NK-92 (cell line): ENCODE measurements around the gene CBFA2T3.

ENCODE experiments used
- DNase-seq: peaks from one replicate; lab custom pipeline; 2025; ENCODE audit not compliant: unreplicated experiment; lab: John Stamatoyannopoulos, UW

The CBFA2T3 gene

GRCh38 chr16:88826070-88826840 lies 150.8 kb downstream of the CBFA2T3 start:
- no peak for DNase-seq

DNA sequence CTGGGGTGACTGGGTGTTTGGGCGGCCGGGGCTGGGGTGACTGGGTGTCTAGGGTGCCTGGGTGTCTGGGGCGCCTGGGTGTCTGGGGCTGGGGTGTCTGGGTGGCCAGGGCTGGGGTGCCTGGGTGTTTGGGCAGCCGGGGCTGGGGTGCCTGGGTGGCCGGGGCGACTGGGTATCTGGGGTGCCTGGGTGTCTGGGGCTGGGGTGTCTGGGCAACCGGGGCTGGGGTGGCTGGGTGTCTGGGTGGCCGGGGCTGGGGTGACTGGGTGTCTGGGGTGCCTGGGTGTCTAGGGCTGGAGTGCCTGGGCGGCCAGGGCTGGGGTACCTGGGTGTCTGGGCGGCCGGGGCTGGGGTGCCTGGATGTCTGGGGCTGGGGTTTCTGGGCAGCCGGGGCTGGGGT lies 151.9 kb downstream of the CBFA2T3 start:
- no peak for DNase-seq
